Activated CD4-positive, alpha-beta T cell treated with anti-CD3 and anti-CD28 coated beads for 1 hour (primary cell): ENCODE data around the gene PCDH19.

Source experiments
- DNase-seq: peaks from one replicate; pipeline ENCODE4 v3.0.0-alpha.2; 2020

The PCDH19 gene

DNA sequence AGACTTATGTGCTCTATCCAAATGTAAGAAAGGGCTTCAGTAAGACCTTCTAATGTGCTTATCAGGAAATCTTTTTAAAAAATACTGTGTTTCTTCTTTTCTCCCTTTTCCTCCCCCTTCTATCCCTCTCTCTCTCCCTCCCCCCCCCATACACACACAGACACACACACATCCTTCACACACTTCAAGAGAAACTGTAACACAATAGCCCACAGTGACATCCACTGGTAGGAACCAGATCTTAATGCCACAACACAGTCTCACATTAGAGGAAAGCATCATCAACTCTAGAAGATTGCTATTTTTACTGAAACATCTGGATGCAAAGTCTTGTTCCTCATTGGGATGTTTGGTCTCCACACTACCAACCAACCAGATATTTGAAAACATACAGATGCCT, 4.6 kb downstream of the PCDH19 start:
- DNase-seq: no peak

DNA sequence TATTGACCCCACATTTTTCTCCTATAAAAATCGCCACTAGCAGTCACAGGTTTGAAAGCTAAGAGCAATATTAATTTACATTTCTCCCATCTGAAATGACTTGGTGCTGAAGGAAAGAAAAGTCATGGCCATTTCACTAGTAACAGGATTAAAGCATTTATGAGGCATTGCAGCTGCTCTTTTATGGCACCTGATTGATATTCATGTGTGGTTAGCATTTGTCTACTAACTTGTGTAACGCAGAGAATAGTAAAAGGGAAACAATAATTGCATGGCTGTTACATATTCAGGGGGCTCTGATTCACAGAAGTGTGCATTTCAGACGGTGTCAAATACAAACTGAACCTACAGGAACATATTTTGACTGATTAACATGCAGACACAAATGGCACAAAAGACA, 5.2 kb downstream of the PCDH19 start:
- no peak for DNase-seq

DNA sequence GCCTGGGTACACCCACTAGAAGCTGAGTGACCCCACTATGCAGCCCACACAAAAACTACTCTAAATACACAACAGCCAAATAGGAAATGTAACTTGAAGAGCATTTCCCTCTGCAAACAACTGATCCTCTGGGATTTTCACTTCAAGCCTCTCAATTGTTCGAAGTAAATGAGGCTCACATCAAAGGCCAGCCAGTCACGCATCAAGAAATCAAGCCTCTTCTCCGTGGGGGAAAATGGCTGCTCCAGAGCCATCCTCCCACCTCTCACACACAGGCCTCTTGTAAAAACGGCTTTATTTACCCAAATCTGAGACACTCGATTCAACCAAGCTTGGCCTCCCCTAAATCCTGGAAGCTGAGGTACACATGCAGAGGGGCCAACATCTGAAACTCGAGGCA, 14.3 kb downstream of the PCDH19 start:
- DNase-seq: no peak

DNA sequence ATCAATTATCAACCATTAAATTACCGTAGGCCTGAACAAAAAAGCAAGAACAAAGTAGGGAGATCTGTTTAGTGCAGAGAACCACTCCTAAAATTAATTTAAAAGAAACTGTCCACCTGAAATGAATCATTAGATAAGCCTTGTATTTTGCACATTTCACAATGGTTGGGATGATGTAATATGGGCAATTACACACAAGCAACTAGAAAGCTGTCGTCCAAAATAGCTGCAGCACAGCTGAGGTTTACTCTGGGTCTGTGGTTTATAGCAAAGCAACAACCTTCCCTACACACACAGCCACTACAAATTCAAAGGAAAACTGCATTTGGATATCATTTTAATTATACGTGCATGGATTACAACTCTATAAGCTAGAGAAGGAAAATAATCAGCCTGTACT, 28.5 kb downstream of the PCDH19 start:
- no peak for DNase-seq

DNA sequence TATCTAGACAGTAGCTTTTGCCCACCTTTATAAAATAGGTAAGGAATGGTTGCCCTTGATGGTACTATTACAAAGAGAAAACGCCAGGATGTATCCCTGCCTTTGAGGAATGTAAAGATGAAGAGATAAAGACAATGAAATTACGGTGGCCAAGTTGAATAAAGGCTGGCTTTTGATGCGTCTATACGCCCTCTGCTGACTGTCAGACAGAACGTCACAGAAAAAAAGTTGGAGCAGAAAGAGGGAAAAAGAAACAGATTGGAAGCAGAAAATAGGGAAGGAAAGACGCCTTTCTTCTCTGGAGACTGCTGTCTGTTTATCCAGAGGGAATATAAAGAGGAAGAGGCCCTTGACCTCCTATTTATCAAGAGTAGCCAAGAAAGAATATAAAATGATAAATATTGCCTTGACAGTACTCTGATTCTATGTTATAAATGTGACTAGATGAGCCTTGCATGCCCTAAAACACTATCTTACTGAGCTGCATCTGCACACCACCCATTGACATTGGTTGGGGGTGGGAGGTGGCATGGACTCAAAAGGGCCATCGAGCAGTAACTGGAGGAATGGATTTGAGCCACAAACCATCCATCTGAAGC, 30.6 kb downstream of the PCDH19 start:
- DNase-seq: no peak

DNA sequence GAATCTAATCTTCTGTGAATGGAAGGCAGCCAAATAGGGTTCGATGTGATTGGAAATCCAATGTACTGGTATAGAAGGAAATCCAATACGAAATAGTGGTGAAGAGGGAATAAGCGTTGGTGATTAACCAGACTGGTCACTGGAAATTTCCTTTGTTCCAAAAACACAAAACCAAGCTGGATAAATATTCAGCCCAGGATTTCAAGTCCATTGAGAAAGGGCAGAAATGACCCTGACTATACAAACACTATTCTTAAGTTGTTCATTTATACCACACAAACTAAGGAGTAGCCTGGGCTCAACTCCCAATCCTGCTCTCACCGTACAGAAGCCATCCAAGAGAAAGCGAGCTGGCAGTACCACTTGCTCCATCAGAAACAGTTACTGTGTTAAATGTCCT, 32.2 kb downstream of the PCDH19 start:
- DNase-seq: no peak

DNA sequence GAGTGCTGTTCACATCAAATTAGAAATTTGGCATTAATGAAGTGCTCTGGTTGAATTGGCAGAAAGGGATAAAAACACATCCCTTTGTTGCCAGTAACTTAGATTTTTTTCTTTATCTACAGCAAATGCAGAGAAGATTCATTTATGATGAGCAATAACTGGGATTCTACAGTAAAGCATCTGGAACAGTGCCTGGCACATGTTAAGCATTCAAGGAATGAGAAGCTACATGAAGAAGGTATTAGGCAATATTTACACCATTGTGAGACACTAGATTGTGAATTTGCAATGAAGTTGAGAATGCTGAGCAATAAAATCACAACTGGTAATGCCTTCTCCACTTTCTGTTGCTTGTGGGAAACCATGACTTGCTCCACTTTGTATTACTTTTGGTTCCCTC, 33.5 kb downstream of the PCDH19 start:
- no peak for DNase-seq

DNA sequence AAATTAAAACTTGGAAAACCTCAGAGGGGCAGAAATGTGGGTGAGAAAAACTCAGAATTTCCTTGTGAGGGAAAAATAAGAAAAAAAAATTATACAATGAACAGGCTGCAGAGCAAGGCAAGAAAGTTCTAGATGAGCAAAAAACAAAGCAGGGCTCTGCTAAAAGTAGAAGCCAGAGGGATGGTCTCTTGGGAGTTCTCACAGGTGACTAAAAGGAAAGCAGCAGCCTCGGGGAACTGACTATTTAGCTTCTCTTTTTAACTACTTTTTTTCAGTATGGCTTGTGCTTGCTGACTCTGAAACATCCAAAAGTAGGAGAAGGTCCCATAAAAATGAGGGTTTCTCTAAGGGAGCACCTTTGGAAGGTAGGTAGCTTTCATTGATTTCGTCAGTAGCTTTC, 36.4 kb downstream of the PCDH19 start:
- no peak for DNase-seq

DNA sequence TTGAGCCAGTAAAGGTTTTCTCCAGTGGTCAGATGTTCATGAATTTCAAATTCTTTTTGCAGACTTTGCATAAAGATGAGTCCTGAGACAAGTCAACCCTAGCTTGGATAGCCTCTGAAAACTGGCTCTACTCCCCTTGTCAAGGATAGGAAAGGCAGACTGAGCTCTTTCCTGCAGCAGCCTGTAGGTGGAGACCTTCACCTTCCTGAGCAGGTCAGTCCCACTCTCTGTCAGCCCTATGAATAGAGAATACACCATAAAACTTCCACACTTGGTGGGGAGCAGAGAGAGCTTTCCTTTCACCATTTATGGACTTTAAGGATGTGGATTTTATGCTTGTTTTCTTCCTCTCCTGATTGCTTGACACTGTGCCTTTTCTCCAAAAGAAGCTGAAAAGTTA, 41.9 kb downstream of the PCDH19 start:
- no peak for DNase-seq

DNA sequence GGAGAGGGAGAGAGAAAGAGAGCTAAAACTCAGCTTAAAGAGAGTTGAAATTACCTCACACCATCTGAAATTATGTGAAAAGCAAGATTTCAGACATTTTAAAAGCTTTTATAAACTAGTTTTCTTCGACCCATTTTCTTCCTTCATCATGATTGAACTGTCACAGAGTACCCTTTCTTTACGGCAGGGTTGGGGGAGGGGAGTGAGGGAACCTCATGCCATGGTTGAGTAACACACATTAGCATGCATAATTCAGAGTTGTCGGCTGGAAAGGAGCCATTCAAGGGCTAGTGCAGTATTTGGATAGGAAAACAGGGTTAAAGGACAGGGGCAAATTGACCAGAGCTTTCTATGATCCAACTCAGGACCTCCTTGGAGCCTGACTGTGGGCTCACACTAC, 46.2 kb downstream of the PCDH19 start:
- DNase-seq: no peak

DNA sequence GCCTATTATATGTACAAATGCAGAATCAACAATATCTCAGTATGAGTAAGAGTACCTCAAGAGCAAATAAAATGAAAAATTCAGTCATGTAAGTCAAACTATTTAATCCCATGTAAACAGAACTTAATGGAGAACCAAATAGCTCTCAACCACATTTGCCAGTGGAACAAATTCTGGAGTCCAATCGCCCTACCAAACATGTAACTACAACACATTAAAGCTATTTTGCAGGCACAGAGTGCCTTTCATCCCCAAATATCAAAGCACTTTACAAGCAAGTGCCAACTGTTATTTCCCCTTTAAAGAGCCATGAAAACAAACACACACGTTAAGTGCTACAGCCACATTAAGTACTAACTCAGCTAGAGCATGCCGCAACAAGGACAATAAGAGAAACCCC, 51.3 kb downstream of the PCDH19 start:
- no peak for DNase-seq

DNA sequence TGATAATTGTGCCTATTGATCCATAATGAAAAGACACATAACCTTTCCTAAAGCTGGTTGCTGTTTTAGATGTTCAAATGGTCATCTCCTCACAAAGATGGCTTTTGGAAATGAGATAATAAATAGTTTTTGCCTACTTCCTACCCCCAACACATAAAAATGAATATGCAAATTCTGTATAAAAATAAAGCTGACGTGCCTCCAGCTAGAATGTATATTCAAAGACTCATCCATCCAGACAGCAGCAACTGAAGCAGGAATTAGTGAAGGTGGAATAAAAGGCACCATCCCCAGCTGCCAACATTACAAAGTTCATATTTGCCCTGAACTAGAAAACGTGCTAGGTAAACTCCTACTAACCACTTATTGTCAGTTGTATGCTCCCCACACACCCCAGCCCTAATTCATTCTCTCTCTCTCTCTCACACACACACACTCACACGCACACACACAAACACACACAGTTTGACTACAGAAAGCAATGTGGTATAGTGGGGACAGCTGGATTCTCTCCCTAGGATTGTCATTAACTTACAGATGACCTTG, 53.6 kb downstream of the PCDH19 start:
- no peak for DNase-seq

DNA sequence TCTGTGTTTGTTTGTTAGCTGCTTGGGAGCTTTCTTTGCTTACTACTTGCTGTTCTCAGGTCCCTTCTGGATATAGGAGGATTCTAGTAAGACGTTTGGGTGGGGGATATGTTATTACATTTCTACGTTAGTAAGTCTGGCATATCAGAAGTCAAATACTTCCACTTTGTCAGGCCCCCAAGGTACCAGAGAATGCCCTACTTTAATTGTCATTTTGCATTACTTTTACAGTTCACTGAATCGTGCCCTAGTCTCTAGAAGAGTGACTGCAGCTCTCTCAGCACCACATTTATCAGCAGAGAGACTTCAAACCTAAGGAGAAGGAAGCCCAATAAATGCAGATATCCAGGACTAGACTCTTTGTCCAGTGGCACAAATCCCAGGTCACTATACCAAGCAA, 54.4 kb downstream of the PCDH19 start:
- no peak for DNase-seq

DNA sequence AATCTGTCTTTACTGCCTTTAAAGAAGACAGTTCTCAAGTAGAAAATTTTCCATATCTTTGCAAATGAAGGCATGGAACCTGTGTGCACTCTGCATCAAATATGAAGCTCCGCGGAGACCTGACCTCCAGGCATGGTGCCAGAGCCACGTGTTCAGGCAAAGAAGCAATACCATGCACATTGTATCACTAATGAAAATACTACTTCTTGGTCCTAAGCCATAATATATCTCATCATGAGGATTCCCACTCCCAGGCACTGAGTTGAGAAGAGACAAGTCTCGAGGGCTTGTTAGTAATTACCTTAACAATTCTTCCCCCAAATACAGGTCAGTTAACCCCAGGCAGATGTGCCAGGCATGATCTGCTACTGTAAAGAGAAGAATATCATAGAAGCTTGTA, 56.7 kb downstream of the PCDH19 start:
- no peak for DNase-seq

DNA sequence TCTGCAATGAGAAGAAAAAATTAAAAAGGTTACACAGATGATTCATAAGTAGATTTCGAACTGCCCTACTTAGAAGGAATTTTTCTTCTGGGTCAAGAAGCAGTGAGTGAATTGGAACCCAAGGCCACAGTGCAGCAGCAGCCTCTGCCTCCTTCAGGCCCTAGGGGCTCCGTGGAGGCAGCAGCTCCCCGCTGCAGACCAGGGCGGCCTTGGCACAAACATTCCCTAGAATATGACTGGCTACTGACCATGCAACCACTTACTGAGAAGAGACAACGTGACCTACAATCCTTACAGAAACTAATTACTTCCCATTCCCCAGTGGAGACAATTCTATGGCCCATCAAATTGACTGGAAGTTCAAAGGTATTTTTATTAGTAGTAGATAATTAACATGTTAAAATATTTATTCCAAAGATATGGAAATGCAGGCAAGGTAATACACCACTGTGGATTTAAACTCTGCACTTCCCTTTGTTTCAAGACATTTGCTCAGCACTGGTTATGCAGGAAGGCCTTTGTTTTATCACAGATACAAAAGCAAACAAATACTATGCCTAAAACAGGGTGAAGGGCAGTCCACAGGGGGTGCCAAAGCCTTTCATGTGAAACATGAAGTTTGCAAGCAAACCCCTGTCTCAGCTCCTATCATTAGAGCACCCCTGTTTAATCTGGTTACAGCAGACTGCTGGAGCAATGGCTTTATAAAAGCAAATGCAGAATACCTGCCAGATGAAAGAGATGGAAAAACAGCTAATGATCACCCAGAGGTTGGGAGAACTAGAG, 59.2 kb downstream of the PCDH19 start:
- DNase-seq: no peak

DNA sequence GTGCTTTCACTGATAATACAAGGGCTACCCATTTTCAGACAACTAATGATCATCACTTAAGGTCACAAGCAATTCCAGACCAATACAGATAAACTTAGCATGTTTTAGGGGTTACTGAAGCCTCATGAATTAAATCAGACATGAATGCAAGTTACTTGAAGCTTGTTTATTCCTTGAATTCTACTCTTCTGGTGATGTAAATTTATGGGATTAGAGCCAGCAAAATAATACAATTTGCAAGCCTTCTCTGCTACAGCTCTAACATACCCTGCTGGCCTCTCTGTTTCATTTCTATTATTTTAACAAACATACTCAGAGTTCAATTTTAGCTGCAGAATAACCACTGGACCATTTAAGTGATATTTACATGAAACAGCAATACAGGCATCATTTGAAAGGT, 60.7 kb downstream of the PCDH19 start:
- DNase-seq: no peak

DNA sequence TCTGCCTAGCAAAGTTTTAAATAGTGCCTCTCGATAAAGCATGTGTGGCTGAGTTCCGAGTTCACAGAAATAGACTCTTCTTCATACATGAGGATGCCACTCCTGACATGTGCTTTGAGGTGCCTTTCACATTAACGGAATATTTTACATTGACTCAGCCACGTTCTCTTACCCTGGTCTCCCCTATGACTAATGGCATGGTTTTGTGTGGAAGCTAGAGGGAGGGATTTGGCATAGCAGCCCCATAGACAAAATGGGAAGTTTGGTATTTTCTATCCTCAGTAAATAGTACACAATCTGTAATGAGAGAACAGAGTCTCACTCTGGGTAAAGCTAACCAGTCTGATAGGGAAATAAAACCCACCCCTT, 68.9 kb downstream of the PCDH19 start:
- no peak for DNase-seq

DNA sequence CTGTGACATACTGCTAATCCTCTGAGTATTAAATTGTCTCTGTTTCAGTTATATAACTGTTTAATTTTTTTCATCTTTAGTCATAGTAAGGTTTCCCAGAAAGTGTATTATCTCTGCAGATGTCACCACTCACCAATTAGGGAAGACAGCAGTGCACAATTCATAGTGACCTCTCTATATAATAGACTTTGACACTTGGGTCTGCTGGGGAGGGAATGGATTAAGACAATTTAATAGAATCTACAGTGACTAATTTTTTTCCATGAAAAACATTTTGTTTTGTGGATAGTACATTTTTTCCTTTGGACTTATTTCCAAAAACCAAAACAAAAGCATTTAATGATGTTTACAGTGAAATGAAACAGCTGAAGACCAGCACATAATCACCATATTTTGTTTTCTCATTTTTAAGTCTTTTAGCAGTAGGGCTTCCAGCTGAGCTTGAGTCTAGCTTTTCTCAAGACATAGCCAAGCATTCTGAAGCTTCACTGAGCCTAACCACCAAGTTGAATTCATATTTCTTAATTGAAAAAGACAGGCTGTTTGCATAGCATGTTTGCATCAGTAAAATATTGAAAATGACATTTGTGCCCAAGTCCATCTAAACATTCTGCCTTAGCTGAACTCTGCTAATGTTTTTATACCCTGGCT, 69.5 kb downstream of the PCDH19 start:
- DNase-seq: no peak

DNA sequence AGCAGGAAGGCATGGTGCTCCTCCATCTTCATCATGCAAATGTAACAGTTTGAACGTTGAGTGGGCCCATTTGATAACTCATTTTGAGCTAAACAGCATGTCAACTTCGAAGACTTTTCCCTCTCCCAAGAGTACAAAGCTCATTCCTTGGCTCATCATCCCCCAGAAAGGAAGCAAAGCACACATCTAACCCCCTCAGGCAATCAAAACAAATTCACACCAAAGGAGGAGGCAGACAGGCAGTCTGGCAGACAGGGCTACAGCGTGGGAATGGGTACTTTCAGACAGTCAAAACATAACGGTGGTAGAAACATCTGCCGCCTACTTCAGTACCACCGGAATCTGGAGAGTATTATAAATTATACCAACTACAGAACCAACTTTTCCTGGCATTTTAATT, 81.7 kb downstream of the PCDH19 start:
- DNase-seq: no peak

DNA sequence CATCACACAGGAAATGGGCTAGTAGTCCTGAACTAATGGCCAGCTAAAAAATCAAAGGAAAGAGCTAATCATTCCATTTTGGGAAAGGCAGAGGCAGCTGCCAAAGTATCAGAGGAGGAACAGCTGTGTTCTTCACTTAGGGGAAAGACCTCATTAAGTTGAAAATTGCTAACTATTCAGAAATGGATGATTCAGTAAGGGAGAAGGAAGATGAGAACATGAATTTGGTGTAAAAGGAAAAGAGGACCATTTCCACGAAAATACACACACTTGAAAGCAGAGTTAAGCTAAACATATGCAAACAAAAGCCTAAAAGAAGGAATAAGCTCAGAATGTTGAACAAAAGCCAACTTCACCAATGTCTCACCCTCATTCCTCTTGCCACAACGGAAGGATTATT, 90.4 kb downstream of the PCDH19 start:
- DNase-seq: no peak

DNA sequence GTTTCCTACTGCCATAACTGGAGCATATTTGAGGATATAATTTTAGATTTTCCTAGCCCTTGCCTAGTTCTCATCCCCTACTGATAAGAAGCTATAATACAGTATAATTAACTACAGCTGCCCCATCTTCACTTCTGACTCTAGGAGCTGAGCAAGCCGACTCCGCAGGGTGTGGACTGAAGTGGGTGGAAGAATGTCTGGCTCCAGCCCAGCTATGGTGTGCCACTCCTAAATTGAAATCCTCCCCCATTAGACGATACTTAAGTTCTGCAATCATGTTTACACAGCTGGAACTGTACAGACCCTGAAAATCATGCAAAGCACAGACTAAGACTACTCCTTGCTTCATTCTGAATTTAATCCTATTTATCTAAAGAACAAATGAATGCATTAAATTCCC, 93.1 kb downstream of the PCDH19 start:
- no peak for DNase-seq

DNA sequence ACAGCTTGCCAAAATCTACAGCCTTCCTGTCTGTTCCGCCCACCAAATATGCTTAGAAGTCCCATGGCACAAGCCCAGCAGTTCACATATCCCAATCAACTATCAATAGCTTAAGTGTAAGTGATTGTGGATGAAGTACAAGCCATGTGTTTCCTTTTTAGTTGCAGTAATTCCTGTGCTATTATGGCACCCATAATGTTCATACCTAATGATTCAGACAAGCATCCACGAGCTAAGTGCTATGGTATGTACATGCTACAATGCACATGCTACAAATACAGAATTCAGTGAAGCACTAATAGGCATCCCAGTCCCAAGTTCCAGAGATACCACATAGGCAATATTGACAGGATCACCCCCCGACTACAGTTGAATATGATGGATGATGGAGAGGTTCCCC, 94.5 kb downstream of the PCDH19 start:
- DNase-seq: no peak

DNA sequence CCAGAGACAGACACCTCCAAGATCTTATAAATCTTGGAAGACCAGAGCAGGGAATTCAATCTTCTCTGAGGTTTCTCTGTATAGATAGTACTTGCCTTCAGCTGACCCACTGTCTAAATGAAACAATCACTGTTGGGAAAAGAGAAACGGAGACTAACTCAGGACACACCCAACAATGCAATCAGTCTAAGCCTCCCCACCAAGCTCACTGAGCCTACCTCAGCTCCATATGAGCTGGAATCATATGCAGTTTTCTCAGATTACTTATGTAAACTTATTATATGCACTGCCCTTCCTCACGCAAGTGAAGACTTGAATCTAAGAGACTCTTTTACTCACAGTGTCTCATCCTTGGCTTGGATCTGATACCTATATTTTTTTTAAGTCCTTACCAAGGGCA, 110.5 kb downstream of the PCDH19 start:
- no peak for DNase-seq

DNA sequence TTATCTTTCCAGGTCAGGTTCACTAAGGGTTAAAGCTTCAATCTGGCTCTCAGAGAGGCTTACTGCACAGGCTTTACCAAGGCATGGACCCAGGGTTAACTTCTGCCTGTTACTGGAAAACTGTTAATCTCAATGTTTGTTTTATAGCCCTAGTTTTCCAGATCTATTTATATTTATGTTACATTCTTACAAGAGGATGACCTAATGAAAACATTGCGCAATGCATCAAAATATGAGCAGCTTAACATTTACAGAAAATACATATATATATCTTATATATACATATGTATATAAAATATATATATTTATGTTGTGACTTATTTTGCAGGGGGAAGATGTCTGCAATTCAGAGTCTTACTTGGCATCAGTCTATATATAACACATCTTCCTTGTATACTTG, 112.3 kb downstream of the PCDH19 start:
- DNase-seq: no peak
